Body of pancreas (tissue), 4 donors: ENCODE data around the gene RCE1. TPM values are rescaled to one million over a fixed set of nuclear protein-coding genes. Genes with fewer than 3 reads are reported as not detected.
"Not testable (repeated sequence)": the region's sequence is repeated elsewhere in the genome, so short reads cannot be mapped to it uniquely, and the experiment has no call there.

Source experiments
- ATAC-seq: fragments of 150-250 bp; one replicate; pipeline ENCODE4 v1.9.1; 2016
- DNase-seq, 4 donors: peaks; one replicate each; pipeline ENCODE4 v3.0.0-alpha.2; 2019
- H3K27ac ChIP-seq, 4 donors: fragments of 200-600 bp; sonication (generic); 1 replicate in 3 of 4; 2 replicates in 1 of 4; pipeline versions ENCODE4 v1.5.1 to v1.6.1; 2016 to 2019; ENCODE audit warnings: mild to moderate bottlenecking in 1 of 4, mixed read lengths in 1 of 4, moderate library complexity in 1 of 4
- H3K27me3 ChIP-seq, 2 donors: fragments of 200-600 bp; sonication (generic); one replicate each; pipeline ENCODE4 v1.6.0; 2016; ENCODE audit warnings: mild to moderate bottlenecking in 1 of 2
- H3K36me3 ChIP-seq, 2 donors: fragments of 200-600 bp; sonication (generic); replicated peaks in 1 of 2; 2 replicates each; pipeline ENCODE4 v1.5.1; 2016; ENCODE audit warnings: low read depth in 2 of 2; ENCODE audit not compliant: insufficient read depth in 1 of 2
- H3K4me1 ChIP-seq: fragments of 200-600 bp; sonication (generic); one replicate; pipeline ENCODE4 v1.6.0; 2016
- H3K4me3 ChIP-seq, 2 donors: fragments of 200-600 bp; sonication (generic); 1 replicate in 1 of 2; 2 replicates in 1 of 2; pipeline ENCODE4 v1.5.1; 2016 to 2019
- H3K9me3 ChIP-seq, 3 donors: fragments of 200-600 bp; sonication (generic); 1 replicate in 2 of 3; 2 replicates in 1 of 3; pipeline ENCODE4 v1.5.1; 2016
- POLR2A ChIP-seq, 3 donors: fragments of 450-650 bp; IDR thresholded peaks; one replicate each; pipeline ENCODE4 v1.6.1; 2016; ENCODE audit warnings: antibody characterized with exemption in 3 of 3, mild to moderate bottlenecking in 2 of 3
- WGBS, 2 donors: methylation state at CpG; one replicate each; pipeline ENCODE4 v1.1.5; 2017; 5-methylcytosine and 5-hydroxymethylcytosine counted together
- intact Hi-C: fragments of 100-400 bp; cut with DNase I; formaldehyde crosslinking; loops from one replicate; pipeline ENCODE4 v1.15.1; 2023
- total RNA-seq, 2 donors: library from RNA; depleted of rRNA; stranded (reverse); fragments of >200 nt; gene quantifications; one replicate each; pipeline ENCODE4 v1.1.0, GENCODE V29; 2016
- TF ChIP-seq, protein P1 (sequence below), 7 experiments: fragments of 450-650 bp in 4 of 7; fragments of 200-600 bp in 3 of 7; sonication (generic) in 3 of 7; IDR thresholded peaks; one replicate each; pipeline ENCODE4 v1.5.1; 2016 to 2019; ENCODE audit warnings: antibody characterized with exemption in 7 of 7

RCE1 gene, protein sequence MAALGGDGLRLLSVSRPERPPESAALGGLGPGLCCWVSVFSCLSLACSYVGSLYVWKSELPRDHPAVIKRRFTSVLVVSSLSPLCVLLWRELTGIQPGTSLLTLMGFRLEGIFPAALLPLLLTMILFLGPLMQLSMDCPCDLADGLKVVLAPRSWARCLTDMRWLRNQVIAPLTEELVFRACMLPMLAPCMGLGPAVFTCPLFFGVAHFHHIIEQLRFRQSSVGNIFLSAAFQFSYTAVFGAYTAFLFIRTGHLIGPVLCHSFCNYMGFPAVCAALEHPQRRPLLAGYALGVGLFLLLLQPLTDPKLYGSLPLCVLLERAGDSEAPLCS
- 10 to 100 TPM; 14.3 to 18.8 TPM for total RNA-seq

DNA sequence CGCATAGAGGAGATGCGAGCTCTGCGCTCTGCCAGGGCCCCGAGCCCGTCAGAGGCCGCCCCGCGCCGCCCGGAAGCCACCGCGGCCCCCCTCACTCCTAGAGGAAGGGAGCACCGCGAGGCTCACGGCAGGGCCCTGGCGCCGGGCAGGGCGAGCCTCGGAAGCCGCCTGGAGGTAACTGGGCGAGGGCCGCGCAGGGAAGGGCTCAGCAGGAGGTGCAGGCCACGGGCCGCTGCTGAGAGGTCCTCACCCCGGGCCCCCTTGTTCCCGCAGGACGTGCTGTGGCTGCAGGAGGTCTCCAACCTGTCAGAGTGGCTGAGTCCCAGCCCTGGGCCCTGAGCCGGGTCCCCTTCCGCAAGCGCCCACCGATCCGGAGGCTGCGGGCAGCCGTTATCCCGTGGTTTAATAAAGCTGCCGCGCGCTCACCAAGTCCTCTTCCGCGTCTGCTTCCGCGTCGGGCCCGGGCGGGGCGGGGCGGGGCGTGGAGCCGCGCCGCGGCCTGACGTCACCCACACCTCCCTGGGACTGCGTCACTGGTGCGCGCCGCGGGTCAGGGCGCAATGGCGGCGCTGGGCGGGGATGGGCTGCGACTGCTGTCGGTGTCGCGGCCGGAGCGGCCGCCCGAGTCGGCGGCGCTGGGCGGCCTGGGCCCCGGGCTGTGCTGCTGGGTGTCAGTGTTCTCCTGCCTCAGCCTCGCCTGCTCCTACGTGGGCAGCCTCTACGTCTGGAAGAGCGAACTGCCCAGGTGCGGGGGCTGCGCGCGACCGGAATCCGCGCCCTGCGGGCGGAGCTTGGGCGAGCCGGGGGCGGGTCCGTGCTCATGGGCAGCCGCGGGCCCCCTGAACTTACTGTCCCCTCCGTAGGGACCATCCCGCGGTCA is at the start of gene RCE1:
TSS of gene RCE1 (plus strand) at position 546 of the 880 bp plus-strand sequence. CDS start at position 561, 15 bp downstream.
- TF ChIP-seq POLR2A (IDR thresholded peaks at IDR 0.05), result peak; percentile 86 to 90 (median 88)
- TF ChIP-seq, protein P1, sequence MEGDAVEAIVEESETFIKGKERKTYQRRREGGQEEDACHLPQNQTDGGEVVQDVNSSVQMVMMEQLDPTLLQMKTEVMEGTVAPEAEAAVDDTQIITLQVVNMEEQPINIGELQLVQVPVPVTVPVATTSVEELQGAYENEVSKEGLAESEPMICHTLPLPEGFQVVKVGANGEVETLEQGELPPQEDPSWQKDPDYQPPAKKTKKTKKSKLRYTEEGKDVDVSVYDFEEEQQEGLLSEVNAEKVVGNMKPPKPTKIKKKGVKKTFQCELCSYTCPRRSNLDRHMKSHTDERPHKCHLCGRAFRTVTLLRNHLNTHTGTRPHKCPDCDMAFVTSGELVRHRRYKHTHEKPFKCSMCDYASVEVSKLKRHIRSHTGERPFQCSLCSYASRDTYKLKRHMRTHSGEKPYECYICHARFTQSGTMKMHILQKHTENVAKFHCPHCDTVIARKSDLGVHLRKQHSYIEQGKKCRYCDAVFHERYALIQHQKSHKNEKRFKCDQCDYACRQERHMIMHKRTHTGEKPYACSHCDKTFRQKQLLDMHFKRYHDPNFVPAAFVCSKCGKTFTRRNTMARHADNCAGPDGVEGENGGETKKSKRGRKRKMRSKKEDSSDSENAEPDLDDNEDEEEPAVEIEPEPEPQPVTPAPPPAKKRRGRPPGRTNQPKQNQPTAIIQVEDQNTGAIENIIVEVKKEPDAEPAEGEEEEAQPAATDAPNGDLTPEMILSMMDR (IDR thresholded peaks at IDR 0.05), result no peak
- intact Hi-C loops, result no loop called here
- ATAC-seq, result peak; percentile 98
- DNase-seq, result peak; percentile 89 to 93 (median 92)
- 0 to 1% methylated on average over 16 to 77 of the region's 98 CpGs for WGBS, 2 donors
- H3K9me3 ChIP-seq, result no peaks in the 10 kb centered on the region
- H3K36me3 ChIP-seq, result peaks cover 0 to 6% of the 10 kb centered on the region in 2 donors
- H3K27ac ChIP-seq, result peak within 1 kb of the TSS; percentile 76 to 98 (median 94)
- H3K4me1 ChIP-seq, result peaks cover 42% of the 10 kb centered on the region
- peak within 1 kb of the TSS; percentile 88 to 90 for H3K4me3 ChIP-seq
- no peaks in the 10 kb centered on the region for H3K27me3 ChIP-seq

DNA sequence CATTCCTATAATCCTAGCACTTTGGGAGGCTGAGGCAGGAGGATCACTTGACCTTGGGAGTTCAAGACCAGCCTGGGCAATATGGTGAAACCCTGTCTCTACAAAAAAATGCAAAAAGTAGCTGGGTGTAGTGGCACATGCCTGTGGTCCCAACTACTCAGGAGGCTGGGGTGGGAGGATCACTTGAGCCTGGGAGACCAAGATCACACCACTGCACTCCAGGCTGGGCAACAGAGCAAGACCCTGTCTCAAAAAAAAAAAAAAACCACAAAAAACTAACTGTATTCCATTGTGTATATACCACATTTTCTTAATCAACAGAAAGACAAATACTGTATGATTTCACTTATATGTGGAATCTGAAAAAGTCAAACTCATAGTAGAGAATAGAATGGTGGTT is 43.4 kb upstream of the RCE1 start:
- H3K36me3 ChIP-seq, H3K27me3 ChIP-seq, intact Hi-C loops, H3K4me1 ChIP-seq, H3K9me3 ChIP-seq, H3K4me3 ChIP-seq, H3K27ac ChIP-seq, DNase-seq, ATAC-seq: not testable (repeated sequence)

DNA sequence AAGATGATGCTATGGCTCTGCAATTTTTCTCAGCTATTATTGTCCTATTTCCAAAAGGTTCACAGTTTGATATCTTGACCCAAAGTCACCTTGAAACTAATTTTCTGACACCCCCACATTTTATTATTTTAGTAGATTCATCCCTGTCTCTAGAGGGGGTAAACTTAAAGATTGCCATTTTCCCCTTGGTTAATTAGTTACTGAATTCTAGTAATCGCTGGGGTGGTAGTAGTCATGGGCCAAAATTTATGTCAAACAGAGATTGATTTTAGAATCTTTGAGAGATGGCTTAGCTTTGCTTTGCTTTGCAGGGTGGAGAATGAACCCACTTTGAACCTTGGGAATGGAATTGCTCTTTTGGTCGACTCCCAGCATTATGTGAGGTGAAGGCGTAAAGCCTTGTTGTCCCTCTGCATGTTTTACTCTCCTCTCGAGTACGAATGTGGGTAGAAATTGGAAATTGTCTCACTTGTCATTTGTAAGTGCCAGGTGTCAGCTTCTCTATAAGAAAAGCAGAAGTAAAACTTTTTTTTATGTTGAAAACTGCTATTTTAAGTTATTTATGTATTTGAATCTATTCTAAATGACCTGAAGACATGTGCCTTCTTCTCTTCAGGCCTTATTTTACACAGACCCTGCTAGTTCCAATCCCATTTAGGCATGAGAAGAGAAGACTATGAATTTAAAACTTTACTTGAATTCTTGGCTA is 42.4 kb upstream of the RCE1 start:
- Histone ChIP-seq H3K4me3 (no peak overlapping the region), H3K27ac (no peak overlapping the region), H3K4me1 (no peaks in the 10 kb centered on the region), H3K9me3 (no peaks in the 10 kb centered on the region), H3K36me3 (no peaks in the 10 kb centered on the region), H3K27me3 (no peaks in the 10 kb centered on the region)
- ATAC-seq (no peak), DNase-seq (no peak)
- intact Hi-C loops, result no loop called here
- TF ChIP-seq, protein P1 (IDR thresholded peaks at IDR 0.05), result no peak
- no peak for TF ChIP-seq POLR2A (IDR thresholded peaks at IDR 0.05)
- WGBS, 2 donors, result 72 to 82% methylated on average over 5 of the region's 5 CpGs

DNA sequence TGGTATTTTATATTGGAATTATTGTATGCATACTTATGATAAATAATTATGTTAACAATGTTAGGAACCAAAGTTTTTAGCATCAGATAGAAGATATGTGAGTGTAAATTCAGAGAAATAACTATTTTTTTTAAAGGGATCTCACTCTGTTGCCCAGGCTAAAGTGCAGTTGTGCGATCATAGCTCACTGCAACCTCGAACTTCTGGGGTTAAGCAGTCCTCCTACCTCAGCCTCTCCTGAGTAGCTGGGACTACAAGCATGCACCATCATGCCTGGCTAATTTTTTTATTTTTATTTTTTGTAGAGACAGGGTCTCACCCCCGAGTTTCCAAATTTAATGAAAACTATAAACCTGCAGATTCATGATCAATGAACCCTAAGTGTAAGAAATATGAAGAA is 33.6 kb upstream of the RCE1 start:
- no peak for ATAC-seq
- Histone ChIP-seq H3K27me3 (no peaks in the 10 kb centered on the region), H3K4me3 (no peak overlapping the region), H3K9me3 (no peaks in the 10 kb centered on the region), H3K27ac (no peak overlapping the region), H3K36me3 (no peaks in the 10 kb centered on the region), H3K4me1 (no peaks in the 10 kb centered on the region)
- TF ChIP-seq, protein P1 (IDR thresholded peaks at IDR 0.05), result no peak
- TF ChIP-seq POLR2A (IDR thresholded peaks at IDR 0.05), result no peak
- 80 to 82% methylated on average over 3 of the region's 3 CpGs for WGBS, 2 donors
- DNase-seq, result no peak
- intact Hi-C loops, result no loop called here
